HCEC 1CT (cell line): Measurements from ENCODE around the gene INSIG1.

Experiments used
- DNase-seq: peaks from one replicate; pipeline ENCODE4 v3.0.0-alpha.2; 2017

The INSIG1 gene

DNA sequence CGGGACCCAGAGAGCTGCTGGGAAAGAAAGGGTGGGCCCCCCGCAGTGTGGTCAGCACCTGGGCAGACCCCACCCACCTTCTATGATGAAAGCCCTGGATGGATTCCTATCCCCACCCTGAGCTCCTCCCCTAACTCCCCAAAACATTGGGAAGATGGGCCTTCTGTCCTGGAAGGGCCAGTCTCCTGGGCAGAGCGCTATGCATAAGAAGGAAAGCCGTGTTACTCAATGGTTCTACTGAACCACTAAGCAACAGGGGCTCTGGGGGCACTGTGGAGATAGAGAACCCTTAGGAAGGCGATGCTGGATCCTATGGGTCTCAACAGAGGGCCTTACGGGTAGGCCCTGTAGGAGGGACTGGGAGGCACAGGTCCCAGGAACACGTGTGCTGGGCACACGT lies 30.7 kb upstream of the INSIG1 start:
- no peak for DNase-seq

DNA sequence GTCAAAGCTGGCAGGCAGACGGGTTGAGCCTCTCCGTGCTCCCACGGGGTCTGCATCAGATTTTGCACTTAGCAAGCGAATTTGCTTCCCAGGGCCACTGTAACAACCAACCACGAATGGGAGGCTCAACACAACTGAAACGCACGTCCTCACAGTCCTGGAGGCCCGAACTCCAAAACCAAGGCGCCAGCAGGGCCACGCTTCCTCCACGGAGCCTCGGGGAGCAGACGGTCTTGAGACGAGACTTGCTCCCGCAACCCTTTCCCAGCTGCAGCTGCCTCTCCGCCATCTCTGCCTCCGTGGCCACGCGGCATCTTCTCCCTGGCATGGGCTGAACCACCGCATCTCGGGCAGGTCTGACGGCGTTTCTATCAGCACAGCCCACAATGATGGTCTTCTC lies 30.2 kb upstream of the INSIG1 start:
- DNase-seq, result no peak

DNA sequence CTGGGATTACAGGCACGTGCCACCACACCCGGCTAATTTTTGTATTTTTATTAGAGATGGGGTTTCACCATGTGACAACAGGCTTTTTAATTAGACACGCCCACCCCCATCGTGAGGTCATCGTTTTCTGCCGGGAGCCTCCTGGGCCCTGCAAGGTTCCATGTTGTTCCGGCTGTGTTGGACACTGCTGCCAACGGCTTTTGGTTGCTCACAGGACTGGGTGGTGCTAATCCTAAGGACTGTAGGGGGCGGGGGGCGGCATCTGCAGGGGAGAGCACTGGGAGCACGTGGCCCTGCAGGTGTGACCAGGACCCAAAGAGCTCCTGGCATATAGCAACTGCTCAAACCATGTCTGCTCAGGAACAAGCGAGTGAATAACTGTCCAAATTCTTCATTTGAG lies 29.5 kb upstream of the INSIG1 start:
- no peak for DNase-seq

DNA sequence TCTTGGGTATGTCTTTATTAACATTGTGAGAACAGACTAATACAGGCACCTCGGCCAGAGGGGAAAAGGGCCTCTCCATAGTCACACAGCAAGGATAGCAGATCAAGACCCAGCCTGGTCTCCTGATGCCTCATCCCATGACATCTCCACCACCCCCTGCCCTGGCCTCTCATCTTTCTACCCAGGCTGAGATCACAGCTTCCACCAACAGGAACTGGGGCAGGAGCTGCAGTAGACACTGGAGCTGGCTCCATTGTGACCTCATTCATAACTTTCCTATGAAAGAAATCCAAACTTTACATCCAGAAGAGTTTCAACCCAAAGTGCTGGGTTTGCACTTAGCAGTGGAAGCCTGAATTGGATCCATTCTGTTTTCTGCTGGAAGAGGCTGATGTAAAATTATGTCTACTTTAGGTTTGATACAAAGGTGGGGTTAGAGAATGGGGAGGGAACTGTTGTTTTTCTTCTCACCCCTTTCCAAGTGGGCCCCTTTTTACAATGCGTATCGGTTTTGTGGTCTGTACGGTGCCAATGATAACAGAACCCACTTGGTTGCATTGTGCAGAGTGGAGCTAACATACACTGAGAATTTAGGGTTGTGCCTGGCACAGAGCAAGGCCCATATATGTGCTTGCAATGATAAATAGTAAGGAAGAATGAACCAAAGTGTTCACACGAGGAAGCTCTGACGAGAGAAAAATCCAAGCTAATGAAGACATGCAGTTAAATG lies 28.6 kb upstream of the INSIG1 start:
- no peak for DNase-seq

DNA sequence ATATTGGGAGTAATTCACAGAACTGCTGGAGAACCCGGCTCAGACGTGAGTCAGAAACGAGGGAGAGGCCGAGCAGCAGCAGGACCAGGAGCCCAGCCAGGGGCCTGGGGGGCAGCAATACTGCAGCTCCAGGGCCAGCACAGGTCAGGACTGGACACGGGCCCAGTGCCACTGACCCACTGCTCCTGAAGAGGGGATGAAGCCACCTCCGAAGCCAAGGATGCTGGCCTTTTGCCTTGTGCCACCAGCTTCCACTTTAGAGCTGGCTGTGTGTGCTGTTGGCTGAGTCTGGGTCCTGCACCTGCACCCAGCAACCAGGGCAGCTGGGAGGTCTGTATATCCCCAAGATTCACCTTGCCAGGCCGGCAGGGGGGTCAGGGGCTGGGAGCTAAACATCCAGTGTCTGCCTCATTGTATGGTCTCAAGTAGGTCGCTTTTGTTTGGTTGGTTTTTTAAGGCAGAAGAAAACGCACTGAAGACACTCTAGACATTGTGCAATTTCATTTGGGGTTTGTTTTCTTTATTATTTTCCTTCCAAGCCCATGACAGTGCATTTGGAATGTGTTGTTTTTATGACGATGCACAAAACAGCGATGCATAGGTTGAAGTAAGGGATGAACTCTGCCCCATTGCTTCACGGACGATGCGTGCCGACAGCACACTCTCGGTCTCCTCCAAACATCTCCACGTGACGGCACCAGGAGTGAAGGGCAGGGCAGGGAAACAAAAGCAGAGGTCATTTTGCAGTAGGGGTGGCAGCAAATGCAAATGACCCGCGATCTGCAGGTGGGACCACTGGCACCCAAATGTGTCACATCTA lies 27.7 kb upstream of the INSIG1 start:
- peak; percentile 87 for DNase-seq

DNA sequence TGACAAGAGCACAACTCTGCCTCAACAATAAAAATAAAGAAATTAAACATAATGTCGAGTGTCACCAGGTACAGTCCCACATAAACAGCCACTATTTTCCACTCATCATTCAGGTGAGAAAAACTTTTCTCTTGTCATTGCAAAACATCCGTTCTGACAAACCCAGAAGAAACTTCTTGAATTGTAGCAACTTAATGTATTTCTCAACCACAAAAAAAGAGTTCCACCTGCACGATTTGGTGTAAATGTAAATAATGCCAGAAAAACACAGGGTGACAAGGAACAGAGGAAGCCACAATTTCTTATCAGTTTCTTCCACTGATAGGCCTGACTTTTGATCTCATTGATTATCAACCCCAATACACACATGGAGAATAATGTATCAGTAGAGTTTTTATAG lies 26.8 kb upstream of the INSIG1 start:
- no peak for DNase-seq

DNA sequence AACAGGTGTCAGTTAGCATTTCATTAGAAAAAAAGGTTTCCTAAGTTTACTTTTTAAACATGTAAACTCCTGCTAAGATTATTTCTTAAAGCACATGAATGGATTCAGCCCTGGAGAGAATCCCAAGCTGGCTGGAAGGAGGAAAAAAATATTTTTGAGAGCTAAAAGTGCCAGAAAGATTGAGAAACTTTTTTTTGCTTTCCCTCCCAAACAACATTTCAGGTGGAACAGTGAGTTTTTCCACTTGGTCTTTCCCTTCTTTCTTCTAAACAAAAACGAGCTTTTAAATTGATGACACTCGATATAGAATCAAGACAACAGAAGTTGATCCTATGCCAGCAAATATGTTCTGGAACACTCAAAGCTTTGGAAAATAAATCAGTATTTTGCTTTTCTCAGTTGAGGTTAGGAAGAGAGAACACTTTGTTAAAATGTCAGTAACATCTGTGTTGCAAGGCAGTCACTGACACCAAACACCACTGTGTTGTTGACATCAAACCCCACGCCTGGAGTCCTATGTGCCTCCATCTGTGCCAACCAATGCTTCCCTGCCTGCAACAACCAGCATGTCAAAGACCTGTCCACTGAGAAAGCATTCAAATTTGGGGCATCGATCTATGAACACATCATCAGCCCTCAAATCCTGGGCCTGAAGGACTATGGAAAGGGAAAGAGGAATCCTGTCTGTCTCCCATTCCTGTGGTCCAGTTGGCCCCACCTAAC lies 22.9 kb upstream of the INSIG1 start:
- DNase-seq, result no peak

DNA sequence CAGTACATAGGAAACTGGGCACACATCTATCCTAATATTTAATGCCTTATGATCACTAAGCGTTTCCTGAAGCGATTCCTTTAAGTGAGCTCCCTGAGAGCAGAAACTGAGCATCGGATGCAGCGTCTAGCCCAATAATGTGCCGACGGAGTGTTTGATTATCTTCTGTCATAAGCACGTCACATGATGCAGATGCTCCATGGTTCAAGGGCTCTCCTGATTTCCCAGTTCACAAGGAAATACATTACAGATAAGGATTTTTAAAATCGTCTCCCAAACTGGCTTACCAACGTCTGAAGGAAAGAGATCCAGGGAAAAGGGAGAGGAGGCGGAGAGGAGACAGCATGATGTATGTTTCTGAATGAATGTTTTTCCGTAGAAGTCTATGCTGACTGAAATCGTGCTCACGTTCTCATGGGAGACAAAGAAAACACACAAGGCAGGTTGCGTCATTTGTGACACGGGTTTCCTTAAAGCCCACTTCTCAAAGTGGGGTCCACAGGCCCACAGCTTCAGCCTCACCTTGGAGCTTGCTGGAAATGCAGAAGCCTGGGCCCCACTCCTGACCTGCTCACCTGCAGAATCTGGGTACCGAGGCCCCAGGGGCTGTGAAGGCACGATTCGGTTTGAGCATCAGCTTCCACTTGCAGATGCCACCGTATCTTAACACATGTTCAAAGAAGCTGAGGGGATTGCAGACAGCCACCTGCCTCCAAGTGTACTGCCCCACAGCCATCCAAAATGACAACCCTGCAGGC lies 21.5 kb upstream of the INSIG1 start:
- DNase-seq, result no peak

DNA sequence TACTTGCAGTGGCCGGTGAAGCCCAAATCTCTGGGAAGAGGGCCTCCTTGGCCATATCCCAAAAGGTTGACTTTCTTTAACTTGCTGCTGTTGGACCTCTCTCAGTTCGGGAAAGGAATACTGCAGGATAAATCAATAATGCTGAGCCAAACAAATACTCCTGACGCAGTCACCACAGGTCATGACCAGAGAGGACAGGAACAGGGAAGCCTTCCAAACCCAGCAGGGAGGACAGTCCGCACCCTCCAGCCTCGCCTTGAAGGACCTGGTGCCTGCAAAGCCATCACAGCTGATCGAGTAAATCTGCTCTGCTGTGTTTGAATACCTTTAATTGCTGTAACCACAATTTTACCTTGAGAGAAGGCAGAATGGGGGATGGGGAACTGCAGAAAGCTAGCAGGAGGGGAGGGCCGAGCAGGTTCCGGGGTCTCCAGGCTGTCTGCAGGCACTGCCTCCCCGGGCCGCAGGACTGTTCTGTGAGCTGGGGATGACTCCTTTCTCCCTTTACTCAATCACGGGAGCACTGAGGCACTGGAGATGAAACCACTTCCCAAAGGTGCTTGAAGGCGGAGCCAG lies 20.8 kb upstream of the INSIG1 start:
- no peak for DNase-seq

DNA sequence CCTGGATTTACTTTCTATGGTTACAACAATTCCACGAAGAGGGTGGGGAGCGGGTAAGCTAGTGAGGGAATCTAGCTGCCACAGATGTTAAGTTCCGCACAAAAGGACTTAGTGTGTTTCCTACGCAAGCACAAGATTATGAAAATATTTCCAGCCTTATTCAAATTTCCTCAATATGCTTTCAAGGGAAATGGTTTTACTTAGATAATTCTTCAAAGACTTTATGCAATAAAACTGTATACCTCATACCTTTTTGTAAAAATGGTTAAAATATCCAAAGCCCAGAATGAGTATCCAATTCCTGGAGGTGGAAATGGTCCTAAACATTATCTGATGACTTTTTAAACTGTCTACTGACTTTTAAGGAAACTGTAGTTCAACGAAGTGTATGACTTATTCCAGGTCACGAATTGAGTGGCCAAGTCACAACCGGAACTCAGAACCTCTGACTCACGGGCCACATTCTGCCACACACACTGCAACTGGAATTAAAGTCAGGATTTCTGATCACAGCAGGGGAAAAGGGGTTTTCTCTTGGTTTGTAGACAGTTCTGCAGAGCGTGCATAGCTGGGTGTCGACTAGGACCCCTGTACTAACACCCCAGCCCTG lies 20.2 kb upstream of the INSIG1 start:
- DNase-seq, result peak; percentile 50

DNA sequence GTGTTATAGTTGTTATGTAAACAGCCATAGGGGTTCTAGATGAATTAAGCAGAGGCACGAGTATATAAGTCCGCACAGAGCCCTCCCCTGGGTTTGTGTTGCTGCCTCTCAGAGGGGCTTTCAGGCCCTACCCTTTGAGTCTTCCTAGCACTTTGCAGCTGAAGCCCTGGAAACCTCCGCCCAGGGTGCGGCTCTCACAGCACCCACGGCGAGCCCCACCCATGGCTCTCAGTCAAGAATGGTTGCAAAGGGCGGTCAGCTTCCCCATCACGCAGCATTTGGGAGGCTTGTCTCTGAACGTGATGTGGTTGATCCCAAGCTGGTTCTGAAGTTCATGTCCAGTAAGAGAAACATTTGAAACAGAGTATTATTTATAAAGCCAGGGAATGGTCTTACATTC lies 18.8 kb upstream of the INSIG1 start:
- DNase-seq, result no peak

DNA sequence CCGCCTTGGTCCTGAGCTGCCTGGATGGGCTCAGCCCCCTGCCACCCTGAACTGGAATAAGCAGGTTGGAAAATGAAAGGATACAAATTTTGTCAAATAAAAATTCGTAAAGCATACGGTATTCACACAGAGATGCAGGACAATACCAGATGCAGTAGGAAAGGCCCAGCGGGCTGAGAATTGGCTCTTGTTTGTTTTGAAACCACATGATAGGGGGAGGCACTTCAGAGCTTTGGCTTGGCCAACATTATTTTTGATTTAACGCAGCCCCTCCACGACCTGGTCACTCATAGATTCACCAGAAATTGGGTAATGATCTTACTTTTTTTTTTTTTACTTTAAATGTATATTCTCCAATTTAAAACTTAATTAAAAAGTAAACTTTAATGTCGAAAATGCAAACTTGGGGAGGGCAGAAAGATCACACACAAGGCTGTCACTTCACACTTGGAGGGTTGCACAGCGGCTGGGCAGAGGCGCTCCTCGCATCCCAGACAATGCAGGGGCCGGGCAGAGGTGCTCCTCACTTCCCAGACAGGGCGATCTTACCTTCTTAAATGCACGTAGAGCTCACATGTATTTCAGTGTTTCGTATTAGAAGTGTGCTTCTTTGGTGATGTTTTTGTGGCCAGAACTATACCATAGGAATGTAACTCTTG lies 17.8 kb upstream of the INSIG1 start:
- DNase-seq, result no peak

DNA sequence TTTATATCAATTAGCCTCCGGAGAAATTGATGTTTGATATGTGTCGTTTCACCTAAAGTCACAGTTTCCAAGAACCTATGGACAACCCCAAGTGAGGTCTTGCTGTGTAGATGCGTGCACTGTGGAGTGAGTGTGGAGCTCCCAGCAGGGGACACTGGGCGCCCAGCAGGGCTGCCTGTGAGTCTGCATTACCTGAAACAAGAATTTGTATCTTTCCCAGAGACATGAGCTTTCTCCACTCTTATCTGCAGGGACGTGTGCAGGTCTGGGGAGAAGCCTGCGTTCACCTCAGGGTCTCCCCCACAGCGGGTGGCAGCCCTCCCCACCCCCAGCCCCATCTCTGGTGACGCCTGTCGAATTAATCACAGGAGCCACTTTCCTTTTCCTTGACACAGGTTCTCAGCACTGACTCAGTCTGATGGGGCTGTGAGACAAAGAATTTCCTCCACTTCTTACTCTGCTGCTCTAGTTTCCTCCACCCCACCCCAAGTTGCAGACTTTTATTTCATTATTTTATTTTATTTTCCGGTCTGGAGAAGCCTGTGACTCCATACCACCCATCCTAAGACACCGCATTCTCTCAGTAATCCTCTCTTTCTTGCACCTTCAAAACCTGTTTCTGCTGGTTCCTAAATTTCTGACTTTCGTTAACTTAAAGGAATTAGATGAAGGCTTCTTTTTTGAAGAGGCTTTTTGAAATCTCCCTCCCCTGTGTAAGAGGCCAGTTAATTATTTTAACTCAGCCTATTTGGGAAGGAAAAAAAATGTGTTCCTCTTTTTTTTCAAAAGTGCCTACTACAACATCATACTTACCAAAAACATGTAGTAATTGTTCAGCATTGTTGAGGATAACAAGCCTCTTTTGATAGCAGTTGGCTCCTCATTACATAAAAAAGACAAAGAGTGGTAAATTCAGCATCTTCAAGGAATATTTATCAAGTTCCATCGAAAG lies 17.0 kb upstream of the INSIG1 start:
- no peak for DNase-seq

DNA sequence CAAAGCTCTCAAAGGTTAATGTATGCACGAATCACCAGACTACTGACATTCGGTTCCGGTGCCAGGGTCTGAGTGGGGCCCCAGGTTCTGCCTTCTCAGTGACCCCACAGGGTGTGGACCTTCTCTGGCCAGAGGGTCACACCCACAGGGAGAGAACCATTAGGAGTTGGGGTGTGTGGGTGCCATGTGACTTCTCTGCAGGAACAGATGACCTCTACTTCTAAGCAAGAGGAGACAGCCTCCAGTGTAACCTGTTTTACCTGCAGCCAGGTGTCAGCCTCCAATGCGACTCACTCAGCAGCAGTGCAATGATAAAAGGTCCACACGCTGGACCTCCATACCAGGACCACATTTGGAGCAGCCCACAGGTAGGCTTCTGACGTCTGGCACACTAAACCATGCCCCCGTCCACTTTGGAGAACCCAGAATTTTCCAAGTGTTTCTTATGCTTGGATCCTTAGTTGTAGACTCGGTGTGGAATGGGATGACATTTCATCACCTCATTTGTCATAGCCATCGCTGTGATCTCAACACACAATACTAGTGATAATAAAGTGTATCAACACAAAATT lies 16.2 kb upstream of the INSIG1 start:
- DNase-seq, result no peak

DNA sequence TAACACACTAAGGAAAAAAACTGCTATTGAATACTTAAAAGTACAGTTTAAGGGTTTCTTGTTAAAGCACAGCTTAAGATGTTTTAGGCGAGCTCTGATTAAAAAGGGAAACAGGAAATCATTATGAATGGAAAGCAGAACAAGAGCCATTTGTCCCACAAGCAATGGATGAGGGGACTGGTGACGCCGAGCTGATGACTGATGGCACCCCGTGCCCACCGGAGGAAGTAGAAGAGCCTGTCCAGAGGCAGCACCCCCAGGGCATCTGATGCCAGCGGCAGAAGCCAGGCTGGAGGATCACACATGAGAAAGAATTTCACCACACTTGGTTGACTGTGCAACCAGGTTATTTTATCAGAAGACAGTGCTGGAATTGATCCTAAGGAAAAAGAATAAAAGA lies 15.0 kb upstream of the INSIG1 start:
- DNase-seq, result no peak

DNA sequence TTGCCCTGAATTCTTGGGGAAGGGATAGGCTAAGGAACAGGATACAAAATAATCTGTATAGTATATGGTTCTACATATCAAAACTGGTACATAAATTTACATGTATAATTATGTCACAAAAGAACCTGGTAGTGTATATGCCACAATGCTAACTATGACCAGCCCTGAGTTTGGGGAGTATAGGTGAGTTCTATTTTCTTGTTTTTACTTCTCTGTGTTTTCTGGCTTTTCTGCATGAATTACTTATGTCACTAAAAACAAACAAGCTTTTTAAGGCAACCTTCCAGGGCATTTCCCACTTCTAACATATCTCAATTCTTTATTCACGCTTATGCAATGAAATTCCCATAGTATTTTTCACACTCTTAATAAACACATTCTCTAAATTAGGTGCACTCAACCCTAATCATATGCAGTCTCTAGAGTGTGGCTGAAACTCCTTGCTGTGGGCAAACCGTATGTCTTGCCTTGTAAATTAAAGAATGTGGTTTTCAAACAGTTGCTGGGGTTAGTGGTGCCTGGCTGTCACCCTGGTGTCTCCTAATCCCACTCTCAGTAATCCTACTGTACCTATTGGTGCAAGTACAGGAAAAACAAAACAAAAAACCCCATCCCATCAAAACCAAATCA lies 14.0 kb upstream of the INSIG1 start:
- no peak for DNase-seq

DNA sequence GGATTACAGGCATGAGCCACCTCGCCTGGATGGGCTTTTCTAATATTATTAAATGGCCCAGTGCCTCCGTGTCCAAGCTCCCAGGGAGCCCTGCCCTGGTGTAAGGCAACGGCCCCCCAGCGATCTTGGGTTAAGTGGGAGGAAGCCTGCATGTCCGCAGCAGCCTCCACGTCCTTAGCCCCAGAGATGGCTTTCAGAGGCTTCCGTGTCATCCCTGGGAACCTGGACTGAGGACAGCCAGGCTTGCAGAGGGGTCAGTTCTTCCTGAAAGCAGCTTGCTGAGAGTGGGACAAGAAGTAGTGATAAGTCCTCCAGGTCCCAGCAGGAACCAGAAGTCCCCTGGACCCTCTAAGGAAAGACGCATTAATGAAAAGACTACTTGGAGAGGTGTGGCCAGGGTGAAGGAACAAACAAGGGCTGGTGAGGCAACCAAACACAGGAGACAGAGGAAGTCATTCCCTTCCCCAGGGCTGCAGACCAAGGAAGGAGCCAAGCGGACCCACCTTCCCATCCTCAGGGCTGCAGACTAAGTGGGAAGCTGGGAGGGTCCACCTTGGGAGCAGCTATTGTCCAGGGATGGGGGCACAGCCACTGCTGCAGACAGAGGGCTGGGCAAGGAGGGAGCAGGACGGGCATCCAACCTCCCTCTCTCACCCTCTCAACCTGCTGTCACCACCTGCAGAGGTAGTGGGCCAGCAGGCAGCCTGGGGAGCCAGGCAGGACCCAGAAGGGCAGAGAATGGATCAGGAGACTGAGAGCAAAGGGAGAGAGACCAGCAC lies 13.0 kb upstream of the INSIG1 start:
- no peak for DNase-seq

DNA sequence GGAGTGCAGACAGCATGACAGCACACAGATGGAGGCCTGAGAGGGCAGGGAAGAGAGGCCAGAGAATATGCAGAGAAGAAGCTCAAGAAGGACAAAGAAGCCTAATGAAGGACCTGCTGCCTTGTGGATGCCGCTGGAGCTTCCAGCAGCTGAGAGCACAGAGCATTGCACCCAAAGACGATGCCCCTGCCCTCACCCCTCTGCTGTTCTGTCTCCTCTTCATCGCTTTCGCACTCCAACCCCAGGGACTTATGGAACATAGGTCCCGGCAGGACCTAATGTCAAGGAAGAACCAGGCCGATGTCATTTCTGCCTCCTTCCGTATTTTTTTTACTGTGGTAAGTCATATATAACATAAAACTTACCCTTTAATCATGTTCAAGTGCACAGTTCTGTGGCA lies 12.3 kb upstream of the INSIG1 start:
- no peak for DNase-seq

DNA sequence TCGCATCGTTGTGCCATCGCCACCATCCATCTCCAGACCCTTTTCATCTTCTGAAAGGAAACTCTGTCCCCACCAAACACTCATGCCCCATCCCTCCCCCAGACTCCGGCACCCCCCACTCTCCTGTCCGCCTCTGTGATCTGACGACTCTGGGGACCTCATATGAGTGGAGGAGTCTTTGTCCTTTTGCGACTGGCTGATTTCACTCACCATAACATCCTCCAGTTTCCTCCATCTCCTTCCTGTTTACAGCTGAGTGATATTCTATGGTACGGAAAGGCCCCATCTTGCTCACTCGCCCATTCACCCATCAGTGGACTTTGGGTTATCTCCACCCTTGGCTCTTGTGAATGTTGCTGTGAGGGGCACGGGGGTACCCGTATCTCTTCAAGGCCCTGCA lies 11.8 kb upstream of the INSIG1 start:
- no peak for DNase-seq
